ENCODE results near the gene PTBP3.
"Not testable (repeated sequence)": the region's sequence is repeated elsewhere in the genome, so short reads cannot be mapped to it uniquely, and the experiment has no call there.

PTBP3 gene

DNA sequence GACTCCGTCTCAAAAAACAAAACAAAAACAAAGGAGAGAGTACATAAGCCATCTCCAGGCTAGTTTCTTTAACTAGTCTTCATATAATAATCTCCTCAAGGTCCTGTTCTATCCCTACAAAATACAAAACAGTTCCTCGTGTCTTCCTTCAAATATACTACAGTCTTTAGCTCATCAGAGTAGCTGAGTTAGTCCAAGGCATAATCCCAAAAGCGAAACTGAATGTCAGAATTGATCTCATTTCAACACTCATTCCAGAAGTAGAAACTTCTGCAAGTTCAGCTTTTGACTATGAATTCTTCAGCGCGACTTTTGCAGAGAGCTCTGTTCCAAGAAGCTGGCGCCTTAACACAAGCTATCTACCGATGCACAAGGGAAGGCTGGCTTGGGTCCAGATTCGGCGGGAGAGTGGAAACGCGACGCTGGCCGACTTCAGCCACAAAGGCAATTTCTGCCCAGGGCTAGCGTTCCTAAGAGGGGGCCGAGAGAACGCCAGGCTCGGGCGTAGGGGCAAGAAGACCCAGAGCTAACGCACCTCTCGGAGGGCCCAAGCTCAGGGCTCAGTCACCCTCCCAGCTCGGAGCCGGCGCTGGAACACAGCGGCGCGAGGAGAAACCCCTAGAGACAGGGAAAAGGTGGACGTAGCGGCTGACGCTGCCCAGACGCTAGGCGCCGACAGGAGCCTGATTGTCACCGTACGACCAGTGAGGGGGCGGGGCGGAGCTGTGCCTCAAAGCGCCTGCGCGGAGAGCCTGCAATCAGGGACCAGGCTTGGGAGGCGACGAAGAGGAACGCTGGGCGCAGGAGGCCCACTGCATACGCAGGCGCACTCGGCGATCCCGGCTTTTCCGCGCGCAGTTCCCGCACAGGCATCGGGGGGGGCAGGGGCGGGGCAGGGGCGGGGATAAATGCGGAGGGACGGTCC, 46.0 kb upstream of the PTBP3 start:
- peak overlapping the region; percentile 99 to 100 (median 100) for H3K27ac Mint-ChIP-seq

DNA sequence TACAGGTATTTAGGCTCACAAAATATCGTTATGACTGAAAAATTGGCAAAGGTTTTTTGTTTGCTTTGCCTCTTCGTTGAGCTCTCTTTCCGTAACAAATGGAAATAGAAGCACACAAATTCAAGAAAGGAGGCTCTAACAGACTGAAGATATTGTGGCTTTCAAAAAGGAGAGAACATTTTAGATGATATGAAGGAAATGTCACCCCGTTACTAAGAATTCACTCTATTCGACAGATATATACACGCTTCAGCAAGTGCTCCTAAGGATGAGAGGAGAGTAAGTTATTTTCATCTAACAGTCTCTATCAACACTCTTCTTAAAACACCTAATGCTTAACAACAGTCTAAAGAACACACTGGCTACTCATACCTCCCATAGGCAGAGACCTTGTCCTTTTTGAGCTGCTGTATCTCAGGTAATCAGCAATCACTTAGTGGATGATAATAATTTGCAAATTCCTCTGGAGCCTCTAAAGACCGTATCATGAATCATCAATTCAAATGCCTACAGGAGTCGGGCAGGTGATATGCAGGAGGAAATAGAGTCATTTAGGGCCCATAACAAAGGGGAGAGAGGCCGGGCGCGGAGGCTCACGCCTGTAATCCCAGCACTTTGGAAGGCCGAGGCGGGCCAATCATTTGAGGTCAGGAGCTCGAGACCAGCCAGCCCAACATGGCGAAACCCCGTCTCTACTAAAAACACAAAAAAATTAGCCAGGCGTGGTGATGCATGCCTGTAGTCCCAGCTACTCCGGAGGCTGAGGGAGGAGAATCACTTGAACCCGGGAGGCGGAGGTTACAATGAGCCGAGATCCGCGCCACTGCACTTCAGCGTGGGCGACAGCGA, 45.1 kb upstream of the PTBP3 start:
- TF ChIP-seq, protein P1, sequence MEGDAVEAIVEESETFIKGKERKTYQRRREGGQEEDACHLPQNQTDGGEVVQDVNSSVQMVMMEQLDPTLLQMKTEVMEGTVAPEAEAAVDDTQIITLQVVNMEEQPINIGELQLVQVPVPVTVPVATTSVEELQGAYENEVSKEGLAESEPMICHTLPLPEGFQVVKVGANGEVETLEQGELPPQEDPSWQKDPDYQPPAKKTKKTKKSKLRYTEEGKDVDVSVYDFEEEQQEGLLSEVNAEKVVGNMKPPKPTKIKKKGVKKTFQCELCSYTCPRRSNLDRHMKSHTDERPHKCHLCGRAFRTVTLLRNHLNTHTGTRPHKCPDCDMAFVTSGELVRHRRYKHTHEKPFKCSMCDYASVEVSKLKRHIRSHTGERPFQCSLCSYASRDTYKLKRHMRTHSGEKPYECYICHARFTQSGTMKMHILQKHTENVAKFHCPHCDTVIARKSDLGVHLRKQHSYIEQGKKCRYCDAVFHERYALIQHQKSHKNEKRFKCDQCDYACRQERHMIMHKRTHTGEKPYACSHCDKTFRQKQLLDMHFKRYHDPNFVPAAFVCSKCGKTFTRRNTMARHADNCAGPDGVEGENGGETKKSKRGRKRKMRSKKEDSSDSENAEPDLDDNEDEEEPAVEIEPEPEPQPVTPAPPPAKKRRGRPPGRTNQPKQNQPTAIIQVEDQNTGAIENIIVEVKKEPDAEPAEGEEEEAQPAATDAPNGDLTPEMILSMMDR (IDR thresholded peaks at IDR 0.05; ENCODE audit: unreplicated experiment in 3 of 3), result no peak
- Mint-ChIP-seq H3K36me3 (ENCODE audit: low read depth) (peaks cover 32% of the 10 kb centered on the region), H3K4me1 (peaks cover 42% of the 10 kb centered on the region), H3K27me3 (ENCODE audit: low read depth) (no peaks in the 10 kb centered on the region), H3K4me3 (peak overlapping the region; percentile 96 to 98 (median 96)), H3K27ac (peak overlapping the region; percentile 99 to 100 (median 100)), H3K9me3 (peaks cover 25% of the 10 kb centered on the region)

More for the DNA sequence above, 46.0 kb upstream of the PTBP3 start:
- Mint-ChIP-seq H3K9me3 (peaks cover 18% of the 10 kb centered on the region), H3K4me1 (peaks cover 50% of the 10 kb centered on the region), H3K4me3 (peak overlapping the region; percentile 96 to 98 (median 96)), H3K36me3 (ENCODE audit: low read depth) (peaks cover 24% of the 10 kb centered on the region), H3K27me3 (ENCODE audit: low read depth) (no peaks in the 10 kb centered on the region)
- TF ChIP-seq, protein P1 (IDR thresholded peaks at IDR 0.05; ENCODE audit: unreplicated experiment in 3 of 3), result no peak

DNA sequence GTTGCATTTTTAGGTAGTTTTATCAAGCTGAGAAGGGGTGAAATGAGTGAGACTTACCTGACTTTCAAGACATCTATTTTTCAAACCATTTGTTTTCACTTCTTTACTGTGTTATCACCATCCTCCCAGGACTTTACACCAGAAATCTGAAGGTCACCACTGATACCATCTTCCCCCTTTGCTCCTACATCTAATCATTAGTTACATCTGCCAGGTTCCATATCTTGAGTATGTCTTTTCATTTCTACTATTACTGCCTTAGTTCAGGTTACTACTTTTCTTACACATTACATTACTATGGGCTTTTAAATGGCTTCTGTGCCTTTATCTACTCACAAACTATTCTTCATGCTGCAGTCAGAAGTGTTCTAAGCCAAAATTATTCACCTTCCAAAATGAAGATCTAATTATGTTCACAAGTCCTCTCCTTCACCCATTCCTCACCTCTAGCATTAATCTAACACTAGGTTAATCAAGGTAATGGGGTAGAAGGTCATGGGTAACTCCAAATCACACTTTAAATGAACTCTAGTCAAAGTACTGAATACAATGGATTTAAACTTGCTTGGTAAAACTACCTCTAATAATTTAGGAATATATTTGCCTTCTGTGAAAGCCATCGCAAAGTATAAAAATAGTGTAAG, 44.4 kb upstream of the PTBP3 start:
- Mint-ChIP-seq H3K36me3 (ENCODE audit: low read depth) (peaks cover 37% of the 10 kb centered on the region), H3K27ac (peak overlapping the region; percentile 99 to 100 (median 100)), H3K9me3 (peaks cover 28% of the 10 kb centered on the region), H3K27me3 (ENCODE audit: low read depth) (no peaks in the 10 kb centered on the region), H3K4me1 (peaks cover 34% of the 10 kb centered on the region), H3K4me3 (peak overlapping the region; percentile 96 to 98 (median 96))
- TF ChIP-seq, protein P1 (IDR thresholded peaks at IDR 0.05; ENCODE audit: unreplicated experiment in 3 of 3), result no peak

DNA sequence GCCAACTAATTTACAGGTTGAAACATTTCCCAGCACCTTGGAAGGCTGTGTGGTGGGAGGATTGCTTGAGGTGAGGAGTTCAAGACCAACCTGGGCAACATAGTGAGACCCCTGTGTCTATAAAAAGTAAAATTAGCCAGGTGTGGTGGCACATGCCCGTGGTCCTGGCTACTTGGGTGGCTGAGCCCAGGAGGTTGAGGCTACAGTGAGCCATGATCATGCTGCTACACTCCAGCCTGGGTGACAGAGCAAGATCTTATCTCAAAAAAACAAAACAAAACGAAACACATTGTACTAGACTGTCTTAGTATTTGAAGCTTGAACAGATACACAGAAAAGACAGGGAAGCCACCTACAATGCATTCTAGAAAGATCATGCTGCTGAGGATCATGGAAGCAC, 43.7 kb upstream of the PTBP3 start:
- Mint-ChIP-seq H3K27me3 (ENCODE audit: low read depth) (no peaks in the 10 kb centered on the region), H3K27ac (no peak overlapping the region), H3K4me3 (no peak overlapping the region), H3K9me3 (peaks cover 32% of the 10 kb centered on the region), H3K36me3 (ENCODE audit: low read depth) (peaks cover 41% of the 10 kb centered on the region), H3K4me1 (peaks cover 29% of the 10 kb centered on the region)
- TF ChIP-seq, protein P1 (IDR thresholded peaks at IDR 0.05; ENCODE audit: unreplicated experiment in 3 of 3), result no peak

DNA sequence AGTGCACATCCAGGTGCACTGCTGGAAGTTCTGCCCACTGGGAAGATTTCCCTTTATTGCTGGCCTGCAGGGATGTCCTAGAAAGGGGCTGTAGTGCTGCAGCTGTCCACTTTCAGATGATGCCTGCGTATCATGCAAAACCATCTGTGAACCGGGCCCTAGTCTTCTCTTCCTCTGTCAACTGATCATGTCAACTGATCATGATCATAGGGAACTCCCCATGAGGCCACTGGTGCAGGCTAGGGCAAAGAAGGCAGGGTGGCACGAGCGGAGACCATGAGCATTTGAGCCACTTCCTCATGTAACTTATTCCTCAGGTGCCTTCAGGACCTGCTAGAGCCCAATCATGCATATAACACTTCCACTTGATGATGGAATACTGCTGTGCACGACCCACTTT, 41.9 kb upstream of the PTBP3 start:
- TF ChIP-seq, protein P1 (IDR thresholded peaks at IDR 0.05; ENCODE audit: unreplicated experiment in 3 of 3), result no peak
- peaks cover 38% of the 10 kb centered on the region for H3K9me3 Mint-ChIP-seq
- H3K27me3 Mint-ChIP-seq (ENCODE audit: low read depth), result no peaks in the 10 kb centered on the region
- peaks cover 18% of the 10 kb centered on the region for H3K4me1 Mint-ChIP-seq
- H3K4me3 Mint-ChIP-seq, result no peak overlapping the region
- H3K36me3 Mint-ChIP-seq (ENCODE audit: low read depth), result peaks cover 48% of the 10 kb centered on the region
- H3K27ac Mint-ChIP-seq, result no peak overlapping the region

DNA sequence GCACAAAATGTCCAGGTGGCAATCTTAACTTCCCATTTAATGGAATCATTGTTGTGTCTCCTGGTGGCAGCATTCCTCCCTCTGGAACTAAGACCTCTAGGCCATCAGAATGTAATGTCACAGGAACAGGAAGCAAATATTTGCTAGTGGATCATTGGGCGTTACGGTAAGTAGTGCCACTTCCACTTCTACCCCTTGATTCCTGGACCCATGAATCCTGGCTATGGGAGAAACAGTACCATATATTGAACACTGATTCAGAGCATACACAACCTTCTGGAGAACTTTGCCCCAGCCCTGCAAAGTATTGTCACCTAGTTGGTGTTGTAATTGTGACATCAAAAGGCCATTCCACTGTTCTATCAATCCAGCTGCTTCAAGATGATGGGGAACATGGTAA, 40.8 kb upstream of the PTBP3 start:
- not testable (repeated sequence) for H3K27me3 Mint-ChIP-seq (ENCODE audit: low read depth); H3K4me3 Mint-ChIP-seq; H3K27ac Mint-ChIP-seq
- peaks cover 56% of the 10 kb centered on the region for H3K36me3 Mint-ChIP-seq (ENCODE audit: low read depth)
- H3K4me1 Mint-ChIP-seq, result peaks cover 16% of the 10 kb centered on the region
- H3K9me3 Mint-ChIP-seq, result peaks cover 46% of the 10 kb centered on the region

DNA sequence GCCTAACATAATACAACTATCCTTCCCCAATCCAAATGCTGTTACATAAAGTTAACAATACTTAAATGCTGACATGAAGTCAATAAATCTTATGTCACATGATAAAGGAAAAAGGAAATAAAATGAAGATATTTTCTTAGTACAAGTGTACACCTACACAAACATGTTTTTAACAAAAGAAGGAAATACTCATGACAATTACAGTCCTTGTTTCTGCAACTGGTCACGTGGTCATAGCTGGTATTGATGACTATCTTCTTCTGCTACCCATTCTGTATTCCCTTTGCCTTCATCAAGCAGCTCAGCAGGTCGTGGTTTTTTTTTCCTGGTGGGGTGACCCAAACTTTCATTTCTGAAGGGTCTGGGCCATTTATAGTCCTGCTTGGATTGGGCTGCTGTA, 40.2 kb upstream of the PTBP3 start:
- peaks cover 12% of the 10 kb centered on the region for H3K4me1 Mint-ChIP-seq
- not testable (repeated sequence) for H3K27me3 Mint-ChIP-seq (ENCODE audit: low read depth); H3K4me3 Mint-ChIP-seq; H3K27ac Mint-ChIP-seq
- peaks cover 59% of the 10 kb centered on the region for H3K36me3 Mint-ChIP-seq (ENCODE audit: low read depth)
- peaks cover 46% of the 10 kb centered on the region for H3K9me3 Mint-ChIP-seq
